ENCODE data around the gene GGACT.

- TF ChIP-seq SP1 (IDR thresholded peaks at IDR 0.05; ENCODE audit: low read depth, low read length) (no peak), USF2 (IDR thresholded peaks at IDR 0.05; ENCODE audit: low read length) (no peak), EP300 (IDR thresholded peaks at IDR 0.05; ENCODE audit: borderline replicate concordance in 1 of 2, low read depth in 2 of 2, low read length in 2 of 2) (no peak), CTCF (IDR thresholded peaks at IDR 0.05; ENCODE audit: control extremely low read depth in 1 of 3, insufficient read depth in 1 of 3, low read depth in 1 of 3, low read length in 3 of 3) (no peak), BRCA1 (IDR thresholded peaks at IDR 0.05; ENCODE audit: low read depth, low read length) (no peak), ZNF274 (IDR thresholded peaks at IDR 0.05; ENCODE audit: borderline replicate concordance, extremely low read depth, low read length) (no peak), JUN (IDR thresholded peaks at IDR 0.05; ENCODE audit: low read depth, low read length) (no peak), JUND (IDR thresholded peaks at IDR 0.05; ENCODE audit: low read length) (no peak), EGR1 (IDR thresholded peaks at IDR 0.05; ENCODE audit: borderline replicate concordance, low read depth, low read length) (no peak), POLR2AphosphoS5 (IDR thresholded peaks at IDR 0.05; ENCODE audit: low read depth, low read length) (no peak), EZH2 (IDR thresholded peaks at IDR 0.05; ENCODE audit: low read depth, low read length, severe bottlenecking) (no peak), POLR2A (IDR thresholded peaks at IDR 0.05; ENCODE audit: control extremely low read depth in 1 of 2, low read depth in 2 of 2, low read length in 2 of 2) (no peak), CHD7 (IDR thresholded peaks at IDR 0.05; ENCODE audit: insufficient replicate concordance, low read length) (no peak), TCF12 (IDR thresholded peaks at IDR 0.05; ENCODE audit: low read depth, low read length) (no peak)
These were observed 13.1 kb upstream of the GGACT start for GRCh38 chr13:100601716-100602115.

All from H1 (cell line).